Endothelial cell of umbilical vein (primary cell): ENCODE data around the gene DDAH2. TPM values are rescaled to one million over a fixed set of nuclear protein-coding genes. Genes with fewer than 3 reads are reported as not detected.

Experiments used
- BruUV-seq: library from RNA; stranded (reverse); fragments of 400-500 nt; replicated peaks from 2 replicates; lab custom pipeline; 2021; lab: Mats Ljungman, UMichigan
- CTCF ChIA-PET: fragments of 300-600, 350-600 bp; sonication (Branson Sonifier 250); formaldehyde crosslinking; loops from one replicate; lab custom pipeline; 2021; ENCODE audit warnings: antibody characterized with exemption, inconsistent platforms; lab: Charles Lee
- POLR2A ChIA-PET: fragments of 300-600, 350-600 bp; sonication (Branson Sonifier 250); formaldehyde crosslinking; loops from one replicate; lab custom pipeline; 2021; ENCODE audit warnings: antibody characterized with exemption, inconsistent platforms; lab: Charles Lee
- DNase-seq: peaks from one replicate; pipeline ENCODE4 v3.0.0-alpha.2; 2011; ENCODE audit warnings: low read depth, low spot score
- FAIRE-seq: peaks from 2 replicates; lab custom pipeline; 2011; peaks lifted over from hg19 to GRCh38; lab: Jason Lieb, UNC
- H2AFZ ChIP-seq: 2 replicates; pipeline ENCODE4 v1.6.0; 2012; ENCODE audit warnings: low read depth, low read length, control low read depth, inconsistent platforms
- H3K27ac ChIP-seq: 2 replicates; pipeline ENCODE4 v1.5.1; 2011; ENCODE audit warnings: low read depth, mild to moderate bottlenecking, control low read depth, low read length, moderate library complexity; ENCODE audit not compliant: insufficient read depth
- H3K27me3 ChIP-seq, 2 experiments: 2 replicates each; pipeline versions ENCODE4 v1.6.0 to v1.6.1; 2011; ENCODE audit warnings: low read length in 2 of 2, mixed read lengths in 1 of 2; ENCODE audit not compliant: control insufficient read depth in 2 of 2, insufficient read depth in 2 of 2
- H3K36me3 ChIP-seq, 2 experiments: 2 replicates in 1 of 2; 3 replicates in 1 of 2; pipeline ENCODE4 v1.5.1; 2011; ENCODE audit warnings: low read length in 2 of 2, mild to moderate bottlenecking in 1 of 2, moderate library complexity in 1 of 2; ENCODE audit not compliant: control insufficient read depth in 2 of 2, insufficient read depth in 2 of 2; ENCODE audit errors: extremely low read depth in 1 of 2
- H3K4me1 ChIP-seq: 3 replicates; pipeline ENCODE4 v1.5.1; 2011; ENCODE audit warnings: mild to moderate bottlenecking, low read length; ENCODE audit not compliant: control insufficient read depth, insufficient read depth; ENCODE audit errors: extremely low read depth
- H3K4me2 ChIP-seq: 2 replicates; pipeline ENCODE4 v1.6.1; 2011; ENCODE audit warnings: low read length, control low read depth, mixed read lengths; ENCODE audit not compliant: insufficient read depth
- H3K4me3 ChIP-seq, 3 experiments: fragments of 200-600 bp in 1 of 3; sonication (generic), shearing (Covaris generic) in 1 of 3; replicated peaks in 1 of 3; 2 replicates each; pipeline ENCODE4 v1.5.1; 2011 to 2016; ENCODE audit warnings: control low read depth in 3 of 3, low read length in 3 of 3, mild to moderate bottlenecking in 2 of 3, inconsistent platforms in 1 of 3, low read depth in 1 of 3, moderate library complexity in 1 of 3; ENCODE audit not compliant: insufficient read depth in 1 of 3
- H3K79me2 ChIP-seq: 2 replicates; pipeline ENCODE4 v1.6.0; 2012; ENCODE audit warnings: low read length, inconsistent platforms; ENCODE audit not compliant: control insufficient read depth, insufficient read depth
- H3K9ac ChIP-seq: replicated peaks from 2 replicates; pipeline ENCODE3; 2011; ENCODE audit warnings: low read length, control low read depth; ENCODE audit not compliant: insufficient read depth; ENCODE audit errors: extremely low read depth
- H3K9me1 ChIP-seq: replicated peaks from 3 replicates; pipeline ENCODE4 v1.6.0; 2011; ENCODE audit warnings: mild to moderate bottlenecking, low read length; ENCODE audit not compliant: control insufficient read depth, insufficient read depth; ENCODE audit errors: extremely low read depth
- H3K9me3 ChIP-seq: replicated peaks from 2 replicates; pipeline ENCODE4 v1.5.1; 2012; ENCODE audit warnings: low read length, inconsistent platforms; ENCODE audit not compliant: control insufficient read depth, insufficient read depth
- H4K20me1 ChIP-seq: replicated peaks from 2 replicates; pipeline ENCODE3; 2011; ENCODE audit warnings: mild to moderate bottlenecking, low read length; ENCODE audit not compliant: control insufficient read depth, insufficient read depth; ENCODE audit errors: extremely low read depth
- CTCF ChIP-seq, 2 donors: IDR thresholded peaks; 1 replicate in 1 of 2; 2 replicates in 1 of 2; pipeline ENCODE4 v1.5.1; 2011; ENCODE audit warnings: low read length in 2 of 2, mild to moderate bottlenecking in 2 of 2, moderate library complexity in 2 of 2, control low read depth in 1 of 2, inconsistent platforms in 1 of 2, low read depth in 1 of 2; ENCODE audit not compliant: insufficient read depth in 1 of 2; ENCODE audit errors: extremely low read depth in 1 of 2
- EZH2 ChIP-seq: IDR thresholded peaks from 2 replicates; pipeline ENCODE4 v1.6.1; 2012; ENCODE audit warnings: borderline replicate concordance, low read depth, mild to moderate bottlenecking, moderate library complexity, low read length, inconsistent platforms; ENCODE audit not compliant: severe bottlenecking
- FOS ChIP-seq: IDR thresholded peaks from 2 replicates; pipeline ENCODE4 v1.6.1; 2011; ENCODE audit warnings: mild to moderate bottlenecking, low read length, moderate library complexity, borderline replicate concordance; ENCODE audit not compliant: insufficient read depth
- GATA2 ChIP-seq: IDR thresholded peaks from 2 replicates; pipeline ENCODE4 v1.7.0; 2011; ENCODE audit warnings: low read depth, mild to moderate bottlenecking, moderate library complexity, mixed read lengths, low read length; ENCODE audit not compliant: insufficient read length, insufficient read depth
- JUN ChIP-seq: IDR thresholded peaks from 2 replicates; pipeline ENCODE4 v1.6.1; 2011; ENCODE audit warnings: borderline replicate concordance, low read depth; ENCODE audit not compliant: insufficient read length, insufficient read depth
- MAX ChIP-seq: IDR thresholded peaks from 2 replicates; pipeline ENCODE4 v1.6.1; 2011; ENCODE audit not compliant: insufficient read depth, insufficient read length
- MYC ChIP-seq: IDR thresholded peaks from one replicate; pipeline ENCODE4 v1.6.1; 2011; ENCODE audit warnings: mild to moderate bottlenecking, low read depth, low read length
- POLR2A ChIP-seq: IDR thresholded peaks from 2 replicates; pipeline ENCODE4 v1.6.1; 2012; ENCODE audit warnings: low read depth, mild to moderate bottlenecking, control low read depth, low read length
- POLR2AphosphoS5 ChIP-seq: IDR thresholded peaks from 2 replicates; pipeline ENCODE4 v1.6.1; 2012; ENCODE audit warnings: low read depth, mild to moderate bottlenecking, control low read depth, low read length, moderate library complexity; ENCODE audit not compliant: insufficient read depth
- dilution Hi-C: fragments of 300-500 bp; cut with MboI; formaldehyde crosslinking; loops from one replicate; pipeline ENCODE4 v1.15.0; 2019; ENCODE audit warnings: low sequenced_read_pairs; ENCODE audit not compliant: extremely low pct_ligation_motif_present
- intact Hi-C: fragments of 100-400 bp; cut with micrococcal nuclease; formaldehyde crosslinking; loops from one replicate; pipeline ENCODE4 v1.10.0; 2022
- polyA plus RNA-seq, 4 experiments: library from polyadenylated mRNA; depleted of rRNA in 3 of 4; stranded (reverse) in 3 of 4; unstranded in 1 of 4; fragments of >200 nt; gene quantifications; 2 replicates each; pipeline versions ENCODE4 v1.2.1 to v1.2.3, GENCODE V29; 2011 to 2012; ENCODE audit warnings: missing spikeins in 1 of 4
- total RNA-seq: library from RNA; stranded (reverse); gene quantifications from 2 replicates; pipeline ENCODE4 v1.2.3, GENCODE V29; 2021

The DDAH2 gene
- total and polyA plus RNA-seq, 2 donors (not counting 3 experiments of a cell fraction or from before 2014, with no cell fraction given): 109 to 176 TPM

GRCh38 chr6:31730631-31731086 is 1.6 kb upstream of the DDAH2 start:
- H2AFZ ChIP-seq: no peak overlapping the region
- peaks cover 19 to 38% of the 10 kb centered on the region in 2 experiments for H3K36me3 ChIP-seq
- H3K9me1 ChIP-seq: no peaks in the 10 kb centered on the region
- peaks cover 37% of the 10 kb centered on the region for H3K4me1 ChIP-seq
- ChIA-PET POLR2A (interaction anchor here (1.5 to 2.2 kb wide), 3 partner anchors 9 to 97 kb away, joined by 4 to 14 read pairs (median 4); partner anchors contain the start of genes HSPA1B and MSH5), CTCF (interaction anchor here (0.8 to 5.4 kb wide), 13 partner anchors 7 to 99 kb away, joined by 4 to 42 read pairs (median 8); partner anchors contain the start of genes ABHD16A, HSPA1B, LSM2 and VARS1)
- peak overlapping the region; percentile 5 for H3K4me2 ChIP-seq
- no peak for DNase-seq
- intact Hi-C loops: loop anchor here (1.0 to 10.0 kb wide), 5 partner anchors 8 to 186 kb away; partner anchors contain the start of genes ABHD16A, ATP6V1G2, DDX39B and HSPA1B
- no peak overlapping the region for H3K9ac ChIP-seq
- H3K9me3 ChIP-seq: no peaks in the 10 kb centered on the region
- no peaks in the 10 kb centered on the region for H4K20me1 ChIP-seq
- H3K27me3 ChIP-seq: no peaks in the 10 kb centered on the region
- dilution Hi-C loops: no loop called here
- peaks cover 29% of the 10 kb centered on the region for H3K79me2 ChIP-seq
- H3K27ac ChIP-seq: no peak overlapping the region
- no TSS peak for BruUV-seq
- FAIRE-seq: no peak
- no peak overlapping the region for H3K4me3 ChIP-seq
- TF ChIP-seq POLR2AphosphoS5 (no peak), EZH2 (no peak), JUN (no peak), GATA2 (no peak), CTCF (IDR thresholded peaks at IDR 0.05; ENCODE audit: extremely low read depth in 1 of 2, insufficient read depth in 1 of 2, low read depth in 1 of 2, low read length in 2 of 2) (no peak), FOS (no peak), MYC (no peak), POLR2A (no peak), MAX (no peak)
